SKM-1 (cell line): ENCODE measurements around the gene DCAF5.
A peak's percentile ranks its signal among the peaks of the same experiment; 100 is the strongest.
"Not testable (repeated sequence)": the region's sequence is repeated elsewhere in the genome, so short reads cannot be mapped to it uniquely, and the experiment has no call there.

Experiments
- DNase-seq: peaks from one replicate; lab custom pipeline; 2025; ENCODE audit not compliant: unreplicated experiment; lab: John Stamatoyannopoulos, UW

The DCAF5 gene

GRCh38 chr14:69101331-69101826 is 51.5 kb downstream of the DCAF5 start:
- peak; percentile 12 for DNase-seq

GRCh38 chr14:69097974-69098373 is 54.9 kb downstream of the DCAF5 start:
- DNase-seq, result no peak

GRCh38 chr14:69096781-69097475 is 56.0 kb downstream of the DCAF5 start:
- no peak for DNase-seq

GRCh38 chr14:69096246-69096645 is 56.7 kb downstream of the DCAF5 start:
- DNase-seq, result no peak

- DNase-seq, result no peak
Measured at GRCh38 chr14:69094481-69094880, 58.4 kb downstream of the DCAF5 start.

- DNase-seq, result no peak
Measured at GRCh38 chr14:69093631-69094421, 59.1 kb downstream of the DCAF5 start.

GRCh38 chr14:69092840-69093422 is 60.0 kb downstream of the DCAF5 start:
- DNase-seq, result no peak

GRCh38 chr14:69091695-69092094 is 61.2 kb downstream of the DCAF5 start:
- no peak for DNase-seq

GRCh38 chr14:69091006-69091405 is 61.9 kb downstream of the DCAF5 start:
- no peak for DNase-seq

GRCh38 chr14:69090187-69090789 is 62.6 kb downstream of the DCAF5 start:
- DNase-seq, result no peak

GRCh38 chr14:69089046-69089445 is 63.9 kb downstream of the DCAF5 start:
- no peak for DNase-seq

GRCh38 chr14:69088586-69088985 is 64.3 kb downstream of the DCAF5 start:
- DNase-seq, result no peak

GRCh38 chr14:69087061-69087461 is 65.9 kb downstream of the DCAF5 start:
- DNase-seq, result no peak

- no peak for DNase-seq
Measured at GRCh38 chr14:69086537-69086936, 66.4 kb downstream of the DCAF5 start.

GRCh38 chr14:69084023-69084422 is 68.9 kb downstream of the DCAF5 start:
- no peak for DNase-seq

- DNase-seq, result no peak
Measured at GRCh38 chr14:69083181-69083580, 69.7 kb downstream of the DCAF5 start.

GRCh38 chr14:69081271-69081670 is 71.6 kb downstream of the DCAF5 start:
- DNase-seq, result no peak

- DNase-seq, result no peak
Measured at GRCh38 chr14:69079747-69080146, 73.2 kb downstream of the DCAF5 start.

- no peak for DNase-seq
Measured at GRCh38 chr14:69079188-69079742, 73.7 kb downstream of the DCAF5 start.

GRCh38 chr14:69077841-69078240 is 75.1 kb downstream of the DCAF5 start:
- DNase-seq, result no peak

GRCh38 chr14:69077185-69077584 is 75.7 kb downstream of the DCAF5 start:
- DNase-seq, result not testable (repeated sequence)
